Muscle of leg (tissue), 11 donors: ENCODE results near the gene CLIP1. TPM values are rescaled to one million over a fixed set of nuclear protein-coding genes. Genes with fewer than 3 reads are reported as not detected.
"Not testable (repeated sequence)": the region's sequence is repeated elsewhere in the genome, so short reads cannot be mapped to it uniquely, and the experiment has no call there.

Source experiments
- DNase-seq: peaks from one replicate; pipeline ENCODE4 v3.0.0; 2013
- H3K27ac ChIP-seq: one replicate; pipeline ENCODE4 v1.5.1; 2013; ENCODE audit warnings: mild to moderate bottlenecking, low read length, control low read depth
- H3K27me3 ChIP-seq: one replicate; pipeline ENCODE4 v1.6.1; 2013; ENCODE audit warnings: low read length; ENCODE audit not compliant: control insufficient read depth, insufficient read depth
- H3K36me3 ChIP-seq: one replicate; pipeline ENCODE4 v1.6.1; 2013; ENCODE audit warnings: low read length; ENCODE audit not compliant: control insufficient read depth, insufficient read depth
- H3K4me1 ChIP-seq: one replicate; pipeline ENCODE4 v1.6.1; 2013; ENCODE audit warnings: low read length; ENCODE audit not compliant: control insufficient read depth, insufficient read depth
- H3K4me3 ChIP-seq: one replicate; pipeline ENCODE4 v1.5.1; 2013; ENCODE audit warnings: low read length, control low read depth
- H3K9me3 ChIP-seq: replicated peaks from 2 replicates; pipeline ENCODE4 v1.6.1; 2013; ENCODE audit warnings: low read depth, low read length; ENCODE audit not compliant: control insufficient read depth
- WGBS: methylation state at CpG from one replicate; pipeline ENCODE4 v1.1.5; 2013; ENCODE audit warnings: missing lambda C conversion rate; ENCODE audit not compliant: insufficient coverage; 5-methylcytosine and 5-hydroxymethylcytosine counted together
- polyA plus RNA-seq, 8 donors: library from polyadenylated mRNA; unstranded; fragments of 120-200 nt; gene quantifications; one replicate each; pipeline versions ENCODE4 v1.2.1 to v1.2.3, GENCODE V29; 2013; ENCODE audit warnings: inconsistent platforms in 1 of 8, low replicate concordance in 1 of 8; ENCODE audit not compliant: insufficient read length in 8 of 8, insufficient read depth in 1 of 8
- total RNA-seq: library from RNA; stranded (reverse); fragments of 120-200 nt; gene quantifications from one replicate; pipeline ENCODE4 v1.2.4, GENCODE V29; 2013

Gene CLIP1
- total and polyA plus RNA-seq, 9 donors, result 16.6 to 28.3 (median 20.6) TPM

- Histone ChIP-seq H3K36me3 (no peaks in the 10 kb centered on the region), H3K9me3 (no peaks in the 10 kb centered on the region), H3K4me3 (no peak overlapping the region), H3K4me1 (peaks cover 9% of the 10 kb centered on the region), H3K27me3 (no peaks in the 10 kb centered on the region), H3K27ac (no peak overlapping the region)
- WGBS, result 20% methylated on average over 1 of the region's 8 CpGs
- DNase-seq, result peak; percentile 72
Observed at GRCh38 chr12:122437656-122438121, 15.2 kb upstream of the CLIP1 start.

DNA sequence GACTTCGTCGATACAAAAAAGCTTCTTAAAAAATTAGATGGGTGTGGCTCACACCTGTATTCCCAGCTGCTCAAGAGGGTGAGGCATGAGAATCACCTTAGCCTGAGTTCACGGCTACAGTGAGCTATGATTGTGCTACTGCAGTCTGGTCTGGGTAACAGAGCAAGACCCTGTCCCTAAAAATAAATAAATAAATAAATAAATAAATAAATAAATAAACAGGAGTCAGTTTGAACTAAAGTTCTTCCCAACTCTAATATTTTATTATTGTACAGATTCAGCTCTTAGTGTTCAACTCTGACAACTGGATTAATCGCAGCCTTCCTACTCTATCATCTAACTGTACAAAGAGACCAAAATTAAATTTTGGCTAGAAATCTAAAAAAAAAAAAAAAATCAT is 12.7 kb upstream of the CLIP1 start:
- Histone ChIP-seq H3K27ac (no peak overlapping the region), H3K27me3 (no peaks in the 10 kb centered on the region), H3K4me3 (no peak overlapping the region), H3K9me3 (no peaks in the 10 kb centered on the region), H3K4me1 (peaks cover 9% of the 10 kb centered on the region), H3K36me3 (no peaks in the 10 kb centered on the region)
- 80% methylated on average over 2 of the region's 4 CpGs for WGBS
- DNase-seq, result no peak

DNA sequence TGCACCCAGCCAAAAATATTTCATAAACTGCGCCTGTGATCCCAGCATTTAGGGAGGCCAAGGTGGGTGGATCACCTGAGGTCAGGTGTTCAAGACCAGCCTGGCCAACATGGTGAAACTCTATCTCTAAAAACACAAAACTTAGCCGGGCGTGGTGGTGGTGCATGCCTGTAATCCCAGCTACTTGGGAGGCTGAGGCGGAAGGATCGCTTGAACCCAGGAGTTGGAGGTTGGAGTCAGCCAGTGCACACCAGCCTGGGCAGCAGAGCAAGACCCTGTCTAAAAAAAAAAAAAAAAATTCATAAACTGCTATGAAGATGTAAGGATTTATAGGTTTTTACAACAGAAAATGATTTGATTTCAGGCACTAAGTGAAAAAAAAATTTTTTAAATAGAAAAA is 6.6 kb upstream of the CLIP1 start:
- H3K4me3 ChIP-seq, H3K27ac ChIP-seq, DNase-seq, H3K9me3 ChIP-seq, H3K27me3 ChIP-seq, H3K36me3 ChIP-seq, H3K4me1 ChIP-seq: not testable (repeated sequence)
- 97% methylated on average over 5 of the region's 5 CpGs for WGBS

DNA sequence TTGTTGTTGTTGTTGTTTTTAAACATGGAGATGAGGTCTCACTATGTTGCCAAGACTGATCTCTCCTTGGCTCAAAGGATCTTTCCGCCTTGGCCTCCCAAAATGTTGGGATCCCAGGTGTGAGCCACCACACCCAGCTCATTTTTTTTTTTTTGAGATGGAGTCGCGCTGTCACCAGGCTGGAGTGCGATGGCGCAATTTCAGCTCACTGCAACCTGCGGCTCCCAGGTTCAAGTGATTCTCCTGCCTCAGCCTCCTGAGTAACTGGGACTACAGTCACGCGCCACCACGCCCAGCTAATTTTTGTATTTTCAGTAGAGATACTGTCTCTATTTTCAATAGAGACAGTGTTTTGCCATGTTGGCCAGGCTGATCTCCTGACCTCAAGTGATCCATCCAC is 4.9 kb upstream of the CLIP1 start:
- WGBS, result 100% methylated on average over 1 of the region's 9 CpGs
- DNase-seq, result no peak
- no peak overlapping the region for H3K4me3 ChIP-seq
- H3K4me1 ChIP-seq, result peaks cover 12% of the 10 kb centered on the region
- H3K27ac ChIP-seq, result no peak overlapping the region
- H3K36me3 ChIP-seq, result no peaks in the 10 kb centered on the region
- H3K27me3 ChIP-seq, result no peaks in the 10 kb centered on the region
- H3K9me3 ChIP-seq, result no peaks in the 10 kb centered on the region

DNA sequence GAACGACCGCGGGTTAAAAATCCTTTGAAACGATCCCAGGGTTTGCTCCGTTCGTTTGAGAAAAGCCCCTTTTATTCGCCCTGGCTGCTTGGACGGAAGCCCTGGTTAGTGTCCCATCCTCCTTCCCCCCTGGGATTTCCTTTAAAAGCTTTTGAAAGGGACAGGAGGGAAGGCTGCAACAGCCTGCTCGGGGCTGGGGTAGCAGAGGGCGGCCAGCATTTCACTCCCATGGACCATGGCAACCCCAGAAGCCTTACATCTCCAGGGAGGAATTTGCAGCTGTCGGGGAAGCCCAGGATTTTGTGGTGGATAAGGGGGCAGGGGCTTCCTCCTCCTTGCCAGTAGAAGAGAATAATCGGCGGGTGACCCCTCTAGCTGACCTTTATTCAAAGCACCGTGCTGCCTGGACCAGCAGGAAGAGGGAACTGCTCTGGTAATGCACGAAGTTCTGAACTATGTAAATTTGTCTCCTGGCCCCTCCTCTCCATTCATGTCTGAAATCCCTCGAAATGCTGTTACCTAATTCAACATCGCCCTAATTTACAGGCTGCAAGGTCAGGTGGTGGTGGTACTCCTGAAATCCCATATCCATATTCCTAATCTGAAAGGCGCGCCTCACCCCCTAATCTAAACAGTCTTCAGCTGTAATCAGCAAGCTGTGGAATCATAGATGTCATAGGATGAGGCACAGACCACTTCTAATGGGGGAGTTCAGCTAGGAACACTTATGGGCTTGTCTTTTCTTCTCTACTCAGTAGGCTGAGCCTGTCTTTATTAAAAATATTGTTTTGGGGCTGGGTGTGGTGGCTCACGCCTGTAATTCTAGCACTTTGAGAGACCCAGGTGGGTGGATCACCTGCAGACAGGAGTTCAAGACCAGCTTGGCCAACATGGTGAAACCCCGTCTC is 1.0 kb upstream of the CLIP1 start:
- peaks cover 23% of the 10 kb centered on the region for H3K4me1 ChIP-seq
- H3K36me3 ChIP-seq, result no peaks in the 10 kb centered on the region
- no peaks in the 10 kb centered on the region for H3K27me3 ChIP-seq
- H3K27ac ChIP-seq, result peak overlapping the region; percentile 88
- no peaks in the 10 kb centered on the region for H3K9me3 ChIP-seq
- DNase-seq, result peak; percentile 66
- WGBS, result 0% methylated on average over 8 of the region's 21 CpGs
- H3K4me3 ChIP-seq, result peak overlapping the region; percentile 63

DNA sequence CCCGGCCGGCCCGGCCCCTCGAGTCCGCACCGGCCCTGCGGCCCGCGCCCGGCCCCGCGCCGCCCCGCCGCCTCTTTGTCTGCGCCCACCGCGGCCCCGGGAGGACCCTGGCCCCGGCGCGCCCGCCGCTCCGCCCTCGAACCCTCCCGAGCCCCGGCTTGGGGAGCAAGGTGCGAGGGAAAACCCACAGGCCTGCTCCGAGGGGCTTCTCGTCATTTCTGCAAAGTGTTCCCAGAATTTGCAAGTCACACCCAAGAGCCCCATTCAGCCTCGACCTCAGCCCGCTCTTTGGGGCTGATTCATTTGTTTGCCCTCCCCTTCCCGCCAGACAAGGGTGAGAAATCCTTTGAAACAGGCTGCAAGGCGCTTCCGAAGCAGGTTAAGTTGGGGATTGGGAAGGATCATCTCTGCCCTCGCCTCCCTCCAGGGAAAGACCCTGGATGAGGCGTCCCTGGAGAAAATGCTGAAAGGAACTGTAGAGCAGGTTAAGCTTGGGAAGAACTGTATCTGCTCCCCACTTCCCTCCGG is 325 bp upstream of the CLIP1 start:
- Histone ChIP-seq H3K27ac (peak overlapping the region; percentile 88), H3K27me3 (no peaks in the 10 kb centered on the region), H3K4me3 (peak overlapping the region; percentile 63), H3K36me3 (no peaks in the 10 kb centered on the region), H3K9me3 (no peaks in the 10 kb centered on the region), H3K4me1 (peaks cover 23% of the 10 kb centered on the region)
- WGBS, result under 1% methylated on average over 24 of the region's 39 CpGs
- peak; percentile 45 for DNase-seq

- peaks cover 23% of the 10 kb centered on the region for H3K4me1 ChIP-seq
- peak; percentile 68 for DNase-seq
- no peaks in the 10 kb centered on the region for H3K9me3 ChIP-seq
- H3K27ac ChIP-seq, result peak overlapping the region; percentile 98
- no peaks in the 10 kb centered on the region for H3K36me3 ChIP-seq
- H3K27me3 ChIP-seq, result no peaks in the 10 kb centered on the region
- under 1% methylated on average over 10 of the region's 14 CpGs for WGBS
- H3K4me3 ChIP-seq, result peak overlapping the region; percentile 85
Observed at GRCh38 chr12:122421187-122421820, 1.2 kb downstream of the CLIP1 start.

DNA sequence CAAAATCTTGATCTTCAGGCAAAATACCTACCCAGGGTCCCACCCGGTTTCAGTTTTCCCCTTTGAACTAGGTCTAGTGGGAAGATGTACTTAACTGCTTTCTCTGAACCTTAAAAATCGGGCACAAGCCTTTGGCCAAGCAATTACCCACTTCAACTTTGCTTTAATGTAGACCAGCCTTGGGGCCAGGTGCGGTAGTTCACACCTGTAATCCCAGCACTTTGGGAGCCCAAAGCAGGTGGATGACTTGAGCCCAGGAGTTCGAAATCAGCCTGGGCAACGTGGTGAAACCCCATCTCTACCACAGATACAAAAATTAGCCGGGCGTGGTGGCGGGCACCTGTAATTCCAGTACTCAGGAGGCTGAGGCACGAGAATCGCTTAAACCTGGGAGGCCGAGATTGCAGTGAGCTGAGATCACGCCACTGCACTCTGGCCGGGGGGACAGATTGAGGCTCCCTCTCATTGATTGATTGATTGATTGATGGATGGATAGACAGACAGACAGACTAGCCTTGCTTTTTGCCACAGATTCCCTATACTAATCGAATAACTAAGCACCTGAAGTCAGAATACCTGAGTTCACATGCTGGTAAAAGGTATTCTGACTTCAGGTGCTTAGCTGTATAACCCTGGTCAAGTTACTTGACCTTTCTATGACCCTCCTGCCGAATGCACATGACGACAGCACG is 1.9 kb downstream of the CLIP1 start:
- Histone ChIP-seq H3K9me3 (no peaks in the 10 kb centered on the region), H3K27ac (peak overlapping the region; percentile 98), H3K4me1 (peaks cover 23% of the 10 kb centered on the region), H3K27me3 (no peaks in the 10 kb centered on the region), H3K36me3 (no peaks in the 10 kb centered on the region), H3K4me3 (no peak overlapping the region)
- DNase-seq, result no peak
- WGBS, result 87% methylated on average over 2 of the region's 17 CpGs

DNA sequence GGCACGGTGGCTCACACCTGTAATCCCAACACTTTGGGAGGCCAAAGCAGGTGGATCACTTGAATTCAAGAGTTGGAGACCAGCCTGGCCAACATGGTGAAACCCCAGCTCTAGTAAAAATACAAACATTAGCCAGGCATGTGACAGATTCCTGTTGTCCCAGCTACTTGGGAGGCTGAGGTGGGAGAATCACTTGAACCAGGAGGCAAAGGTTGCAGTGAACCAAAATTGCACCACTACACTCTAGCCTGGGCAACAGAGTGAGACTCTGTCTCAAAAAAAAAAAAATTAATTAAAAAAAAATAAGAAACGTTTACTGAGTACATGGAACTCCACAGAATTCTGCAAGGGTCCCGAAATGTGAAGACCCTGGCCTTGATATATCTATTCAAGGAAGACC is 3.4 kb downstream of the CLIP1 start:
- peaks cover 23% of the 10 kb centered on the region for H3K4me1 ChIP-seq
- not testable (repeated sequence) for H3K36me3 ChIP-seq, DNase-seq, H3K27ac ChIP-seq, H3K4me3 ChIP-seq, H3K27me3 ChIP-seq, H3K9me3 ChIP-seq
- WGBS, result no CpG with 5 or more reads among the region's 3 CpGs

- H3K36me3 ChIP-seq, H3K27ac ChIP-seq, H3K27me3 ChIP-seq, DNase-seq, H3K4me1 ChIP-seq, H3K9me3 ChIP-seq, H3K4me3 ChIP-seq: not testable (repeated sequence)
- 57% methylated on average over 1 of the region's 7 CpGs for WGBS
Observed at GRCh38 chr12:122415665-122416064, 6.8 kb downstream of the CLIP1 start.
